CD4-positive, alpha-beta T cell treated with Interleukin-6 at 100 ng/mL for 8 hours (primary cell): ENCODE measurements around the gene EML6.

ENCODE experiments used
- DNase-seq: peaks from one replicate; pipeline ENCODE4 v3.0.0-alpha.2; 2020; ENCODE audit warnings: mixed read lengths, low spot score

Gene EML6

DNA sequence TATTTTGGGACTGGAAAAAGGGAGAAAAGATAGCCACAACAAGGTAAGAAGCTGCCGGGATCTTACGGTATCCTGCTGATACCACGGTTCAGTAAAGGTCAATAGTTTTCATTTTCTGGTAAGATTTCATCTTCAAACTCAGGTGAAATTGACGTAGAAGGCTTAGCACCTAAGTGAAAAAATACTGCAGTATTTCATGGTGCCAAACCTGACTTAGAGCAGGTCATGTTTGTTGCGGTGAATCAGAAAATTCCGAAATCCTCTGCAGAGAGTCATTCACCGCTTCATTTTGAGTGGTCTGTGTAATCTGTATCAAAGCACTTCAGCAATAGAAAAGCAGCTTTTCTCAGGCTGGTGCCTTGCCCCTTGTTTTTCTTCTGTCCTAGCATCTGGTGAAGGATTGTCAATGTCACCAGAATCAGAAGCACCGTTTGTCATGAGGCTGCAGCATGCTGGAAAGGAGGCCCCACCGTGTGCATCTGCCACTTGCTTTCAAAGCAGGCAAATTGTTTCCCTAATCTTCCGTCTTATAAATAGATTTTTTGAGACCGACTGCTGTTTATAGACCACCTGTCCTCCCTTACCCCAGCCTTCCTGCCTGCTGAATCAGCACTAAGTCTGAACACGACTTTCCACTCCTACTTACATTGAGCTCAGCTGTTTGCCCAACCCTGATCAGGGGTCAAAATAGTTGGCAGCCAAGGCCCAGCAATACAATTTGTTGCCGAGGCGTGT is 156.3 kb downstream of the EML6 start:
- DNase-seq, result no peak

DNA sequence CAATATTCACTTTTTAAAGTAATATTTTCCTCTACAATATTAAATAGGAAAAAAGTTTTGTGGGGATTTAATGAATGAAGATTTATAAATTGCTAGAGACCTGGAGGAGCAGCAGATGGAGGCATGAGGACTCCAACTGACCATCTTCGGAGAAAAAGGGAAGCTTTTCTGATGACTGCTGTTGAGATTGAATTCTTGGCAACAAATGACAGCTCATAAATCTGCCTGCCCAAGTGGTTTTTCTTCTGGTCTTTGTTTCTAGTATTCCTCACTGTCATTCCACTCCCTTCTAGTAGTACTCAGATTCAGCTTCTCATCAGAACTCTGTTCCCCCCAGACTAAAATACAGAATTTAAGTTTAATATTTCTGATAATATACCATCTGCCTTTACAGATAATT is 157.0 kb downstream of the EML6 start:
- no peak for DNase-seq

DNA sequence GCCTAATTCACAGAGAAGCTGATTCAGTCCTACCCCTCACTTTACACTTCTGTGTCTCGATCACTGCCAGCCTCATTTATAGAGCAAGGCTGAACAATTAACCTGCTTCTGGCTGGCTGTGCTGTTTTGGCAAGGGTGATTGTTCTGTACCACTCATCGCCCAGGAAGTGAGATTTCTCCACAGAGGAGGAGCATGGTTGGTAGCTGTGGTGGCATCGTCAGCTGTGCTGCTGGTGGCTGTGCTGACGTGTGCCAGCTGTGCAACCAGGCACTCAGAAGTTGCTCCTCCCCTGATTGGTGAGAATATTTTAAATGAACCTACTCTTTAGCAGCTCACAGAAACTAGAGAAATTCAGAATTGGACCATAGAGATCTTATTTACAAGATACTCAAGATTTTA is 158.3 kb downstream of the EML6 start:
- DNase-seq, result no peak

DNA sequence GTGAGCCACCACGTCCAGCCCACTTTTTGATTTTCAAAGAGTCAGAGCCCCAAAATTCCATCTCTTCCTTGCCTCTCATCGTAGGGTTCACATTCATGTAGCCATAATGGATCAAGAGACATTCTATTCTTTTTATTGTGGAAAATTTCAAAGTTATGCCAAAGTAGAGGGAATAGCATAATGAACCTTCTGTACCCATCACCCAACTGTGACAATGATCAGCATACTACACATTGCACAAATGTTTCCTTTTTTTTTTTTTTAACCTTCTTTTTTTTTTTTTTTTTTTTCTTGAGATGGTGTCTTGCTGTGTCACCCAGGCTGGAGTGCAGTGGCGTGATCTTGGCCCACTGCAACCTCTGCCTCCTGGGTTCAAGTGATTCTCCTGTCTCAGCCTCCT is 162.4 kb downstream of the EML6 start:
- no peak for DNase-seq

DNA sequence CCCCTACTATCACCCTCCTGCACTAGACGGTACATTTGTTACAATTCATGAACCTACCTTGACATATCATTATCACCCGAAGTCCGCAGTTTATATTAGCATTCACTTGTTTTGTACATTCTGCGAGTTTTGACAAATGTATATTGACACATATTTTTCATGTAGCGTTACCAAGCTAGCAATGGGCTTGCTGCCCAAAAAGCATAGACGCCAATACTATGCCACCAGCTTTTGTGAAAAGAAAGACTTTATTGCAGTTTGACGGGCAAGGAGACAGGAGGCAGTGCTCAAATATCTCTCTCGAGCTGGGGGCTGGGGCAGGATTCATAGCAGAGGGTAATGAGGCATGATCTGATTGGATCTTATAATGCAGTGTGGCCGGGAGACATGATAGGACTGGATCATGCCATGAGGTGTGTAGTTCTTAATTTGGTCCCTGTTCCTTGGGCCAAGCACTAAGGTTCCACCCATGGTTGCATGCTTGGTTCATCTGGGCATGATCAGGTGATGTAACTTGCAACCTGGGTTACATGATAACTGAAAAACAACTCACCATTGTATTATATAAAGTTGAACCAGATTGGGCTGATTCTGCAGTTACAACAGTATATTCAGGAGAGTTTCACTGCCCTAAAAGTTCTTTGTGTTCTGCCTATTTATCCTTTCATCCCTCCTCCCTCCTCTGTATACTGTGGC is 164.5 kb downstream of the EML6 start:
- no peak for DNase-seq

DNA sequence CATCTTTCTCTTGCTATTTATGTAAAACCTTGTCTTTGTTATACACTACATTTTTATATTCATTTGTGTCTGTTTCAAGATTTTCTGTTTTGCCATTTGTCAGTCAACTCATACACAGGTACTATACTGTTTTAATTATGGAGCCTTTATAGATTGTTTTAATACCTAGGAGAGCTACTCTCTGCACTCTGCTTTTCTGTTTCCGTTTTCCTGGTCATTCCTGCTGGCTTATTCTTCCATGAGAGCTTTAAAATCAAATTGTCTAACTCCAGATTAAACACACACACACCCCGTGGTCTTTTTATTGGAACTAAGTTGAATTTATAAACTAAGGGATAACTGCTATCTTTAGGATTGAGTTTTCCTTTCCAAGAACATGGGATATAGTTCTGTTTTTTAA is 165.6 kb downstream of the EML6 start:
- DNase-seq, result no peak

DNA sequence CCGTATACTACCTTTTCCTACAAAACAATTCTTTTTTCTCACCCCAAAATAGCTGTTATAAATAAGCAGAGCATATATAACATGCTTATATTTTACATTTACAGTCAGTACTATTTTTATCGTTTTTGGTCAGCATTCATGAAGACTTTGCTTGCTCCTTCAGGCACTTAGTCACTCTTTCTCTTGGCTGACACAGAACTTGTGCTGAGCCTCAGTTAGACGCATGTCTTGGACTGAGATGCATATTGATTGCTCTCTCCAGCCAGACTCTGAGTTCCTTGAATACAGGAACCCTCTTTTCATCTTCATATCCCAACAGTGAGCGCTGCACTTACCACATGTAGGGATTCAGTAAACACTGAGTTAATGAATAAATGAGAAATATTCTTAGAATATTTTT is 168.4 kb downstream of the EML6 start:
- DNase-seq, result no peak

DNA sequence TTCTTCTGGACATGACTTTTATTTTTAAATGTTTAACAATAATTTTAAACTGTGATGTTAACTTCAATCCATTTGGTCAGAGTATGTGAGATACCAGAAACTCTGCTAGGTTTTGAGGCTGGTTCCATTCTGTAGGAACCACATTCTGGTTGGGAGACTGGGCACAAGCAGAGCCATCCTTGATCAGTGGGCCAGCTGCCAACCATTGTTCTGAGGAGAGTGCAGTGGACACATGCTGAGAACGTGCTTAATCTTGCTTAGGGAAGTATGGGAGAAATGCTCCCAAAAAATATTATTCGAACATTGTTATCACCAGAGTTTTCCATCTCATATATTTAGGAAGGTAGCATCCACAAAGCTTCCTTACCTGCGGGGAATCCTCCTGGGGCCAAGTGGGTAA is 171.0 kb downstream of the EML6 start:
- DNase-seq, result no peak

DNA sequence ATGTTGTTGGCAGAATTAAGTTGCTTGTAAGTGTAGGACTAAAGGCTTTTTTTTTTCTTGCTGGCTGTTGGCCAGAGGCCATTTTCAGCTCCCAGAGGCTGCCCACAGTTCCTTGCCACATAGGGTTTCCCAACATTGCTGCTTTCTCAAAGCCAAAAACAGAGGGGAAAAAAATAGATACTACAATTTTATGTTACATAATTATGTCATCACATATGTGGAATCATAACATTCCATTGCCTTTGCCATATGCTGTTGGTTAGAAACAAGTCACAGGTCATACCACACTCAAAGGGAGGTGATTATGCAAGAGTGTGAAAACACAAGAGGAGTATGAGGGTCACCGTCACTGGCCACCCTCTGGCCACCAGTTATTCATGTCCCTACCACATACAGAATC is 172.3 kb downstream of the EML6 start:
- no peak for DNase-seq

DNA sequence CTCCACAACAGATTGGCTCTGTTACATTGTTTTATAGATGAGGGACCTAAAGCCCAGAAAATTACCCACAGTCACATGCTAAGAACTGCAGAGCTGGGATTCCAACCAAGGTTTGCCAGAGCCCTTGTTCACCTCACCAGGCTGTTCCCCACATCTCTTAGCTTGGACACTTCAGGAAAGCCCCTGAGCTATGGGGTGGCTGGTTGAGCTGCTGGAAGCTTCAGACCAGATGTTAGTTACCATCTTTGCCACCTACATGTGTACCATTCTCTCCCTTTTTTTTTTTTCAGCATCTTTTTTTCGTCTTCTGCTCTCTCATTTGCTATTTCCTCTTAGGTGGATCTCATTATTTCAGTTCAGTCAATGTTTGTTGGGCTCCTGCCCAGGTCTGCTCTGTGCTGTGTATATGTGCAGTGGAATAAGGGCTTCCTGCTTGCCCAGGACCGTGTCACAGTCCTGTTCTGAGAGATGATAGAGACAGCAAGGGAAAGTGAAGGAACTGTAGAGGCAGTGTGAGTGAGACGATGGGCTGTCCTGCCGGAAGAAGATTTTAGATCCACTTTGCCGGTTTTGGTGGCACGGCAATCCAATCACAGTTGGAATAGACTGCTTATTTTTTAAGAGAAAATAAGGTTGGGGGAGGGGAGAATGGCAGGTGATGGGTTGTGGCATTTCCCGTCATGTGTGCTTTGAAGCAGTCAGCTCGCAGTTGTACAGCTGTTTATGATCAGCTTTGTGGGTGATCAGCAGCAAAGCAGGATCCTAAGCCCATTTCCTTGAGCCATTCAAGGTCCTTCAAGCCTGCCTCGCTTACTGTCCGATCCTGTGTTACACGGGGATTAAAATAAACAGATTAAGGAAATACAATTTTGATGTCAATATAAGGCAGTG is 174.2 kb downstream of the EML6 start:
- peak; percentile 60 for DNase-seq

DNA sequence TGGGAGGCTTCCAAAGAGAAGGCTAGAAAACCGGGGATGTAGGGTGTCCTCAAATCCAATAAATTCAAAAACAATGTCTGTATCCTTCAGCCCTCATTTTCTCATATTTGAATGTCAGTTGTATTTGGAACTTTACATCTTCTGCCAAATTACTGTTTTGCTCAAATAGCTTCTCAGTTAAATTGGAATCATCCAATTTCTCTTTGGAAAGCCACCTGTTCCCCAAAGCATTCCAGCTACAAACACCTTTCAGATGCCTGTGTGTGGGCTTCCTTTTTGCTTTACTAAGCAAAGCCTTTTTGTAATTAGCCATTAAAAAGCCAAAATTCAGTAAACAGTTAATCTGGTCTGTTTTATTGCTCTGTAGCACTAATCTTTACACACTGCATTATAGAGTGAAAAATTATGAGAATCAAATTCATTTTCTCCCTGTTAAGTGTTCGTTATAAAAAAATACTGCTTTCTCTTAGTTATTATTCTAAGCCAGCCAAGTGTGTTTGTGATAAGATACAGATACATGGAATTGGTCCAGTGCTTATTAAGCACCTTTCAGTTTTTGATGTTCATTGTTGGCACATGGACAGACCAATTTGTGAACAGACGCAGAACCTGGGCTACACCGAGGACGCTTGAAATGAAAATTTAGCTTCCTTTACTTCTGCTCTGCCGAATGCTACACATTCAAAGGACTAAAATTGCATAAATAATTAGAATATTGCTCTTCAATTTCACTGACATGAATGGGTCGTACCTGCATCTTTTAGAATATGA is 175.2 kb downstream of the EML6 start:
- no peak for DNase-seq

DNA sequence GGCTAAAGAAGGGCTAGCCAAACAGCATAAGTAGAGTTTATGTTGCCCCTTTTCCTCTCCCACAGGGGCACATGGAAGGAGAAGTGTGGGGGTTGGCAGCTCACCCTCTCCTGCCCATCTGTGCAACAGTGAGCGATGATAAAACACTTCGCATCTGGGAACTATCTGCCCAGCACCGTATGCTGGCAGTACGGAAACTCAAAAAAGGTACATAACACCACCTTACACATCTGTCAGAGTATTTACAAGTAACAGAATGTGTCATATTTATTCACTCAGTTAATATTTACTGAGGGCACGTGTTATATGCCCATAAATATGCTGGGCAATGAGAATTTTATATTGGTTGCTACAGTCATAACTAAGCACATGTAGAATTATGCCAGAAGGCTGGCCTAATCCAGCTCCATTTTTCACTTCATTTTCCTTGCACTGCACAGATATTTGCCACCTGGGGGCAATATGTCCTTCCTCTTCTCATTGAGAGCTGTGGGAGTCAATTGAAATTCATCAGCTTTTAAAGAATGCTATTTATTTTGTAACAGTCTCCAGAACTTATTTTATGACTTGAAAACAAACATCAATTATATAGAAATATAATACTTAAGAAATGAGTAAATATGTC is 176.2 kb downstream of the EML6 start:
- peak; percentile 5 for DNase-seq

DNA sequence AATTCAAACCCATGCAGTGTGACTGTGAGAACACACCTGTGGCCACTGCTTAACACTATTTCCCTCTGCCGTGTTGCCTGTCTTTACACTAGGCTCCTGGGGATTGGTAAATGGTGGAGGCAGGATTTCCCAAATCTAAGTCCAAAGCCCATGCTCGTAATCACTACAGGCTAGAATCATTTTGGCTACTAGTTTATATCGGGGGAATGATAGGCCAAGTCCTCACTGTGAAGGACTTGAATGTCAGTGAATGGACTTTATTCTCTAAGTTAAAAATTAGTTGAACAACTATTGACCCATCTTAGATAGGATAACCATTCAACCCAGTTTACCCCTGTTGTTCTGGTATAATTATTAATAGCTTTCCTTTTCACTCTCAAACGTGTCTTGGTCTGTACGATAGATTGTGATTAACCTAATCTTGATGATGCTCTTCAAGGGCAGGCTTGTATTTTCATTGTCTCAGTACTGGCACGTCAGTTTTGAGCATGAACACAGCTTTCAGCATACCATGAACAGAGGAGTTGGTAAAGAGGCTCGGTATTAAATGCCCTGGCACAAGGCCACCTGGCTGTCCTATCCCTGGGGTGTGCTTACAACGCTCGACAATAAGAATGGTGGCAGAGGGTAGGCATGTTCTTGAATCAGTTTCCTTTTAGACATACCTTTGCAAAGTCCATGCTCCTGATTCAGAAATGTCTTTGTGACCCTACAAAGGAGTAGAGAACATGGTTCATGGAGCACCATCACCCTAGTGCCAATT is 177.9 kb downstream of the EML6 start:
- DNase-seq, result no peak

DNA sequence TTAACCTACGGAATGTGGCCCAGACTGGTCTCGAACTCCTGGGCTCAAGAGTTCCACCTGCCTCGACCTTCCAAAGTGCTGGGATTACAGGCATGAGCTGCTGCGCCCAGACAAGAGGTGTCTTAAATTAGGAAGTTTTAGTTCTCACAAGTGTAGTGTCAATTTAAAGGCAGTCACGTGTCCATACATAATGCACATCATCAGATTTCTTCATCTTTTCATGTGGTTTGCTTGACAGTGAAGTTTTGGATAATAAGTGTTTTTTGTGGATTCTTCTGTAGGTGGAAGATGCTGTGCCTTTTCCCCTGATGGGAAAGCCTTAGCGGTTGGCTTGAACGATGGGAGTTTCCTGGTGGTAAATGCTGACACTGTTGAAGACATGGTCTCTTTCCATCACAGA is 179.3 kb downstream of the EML6 start:
- DNase-seq, result no peak

DNA sequence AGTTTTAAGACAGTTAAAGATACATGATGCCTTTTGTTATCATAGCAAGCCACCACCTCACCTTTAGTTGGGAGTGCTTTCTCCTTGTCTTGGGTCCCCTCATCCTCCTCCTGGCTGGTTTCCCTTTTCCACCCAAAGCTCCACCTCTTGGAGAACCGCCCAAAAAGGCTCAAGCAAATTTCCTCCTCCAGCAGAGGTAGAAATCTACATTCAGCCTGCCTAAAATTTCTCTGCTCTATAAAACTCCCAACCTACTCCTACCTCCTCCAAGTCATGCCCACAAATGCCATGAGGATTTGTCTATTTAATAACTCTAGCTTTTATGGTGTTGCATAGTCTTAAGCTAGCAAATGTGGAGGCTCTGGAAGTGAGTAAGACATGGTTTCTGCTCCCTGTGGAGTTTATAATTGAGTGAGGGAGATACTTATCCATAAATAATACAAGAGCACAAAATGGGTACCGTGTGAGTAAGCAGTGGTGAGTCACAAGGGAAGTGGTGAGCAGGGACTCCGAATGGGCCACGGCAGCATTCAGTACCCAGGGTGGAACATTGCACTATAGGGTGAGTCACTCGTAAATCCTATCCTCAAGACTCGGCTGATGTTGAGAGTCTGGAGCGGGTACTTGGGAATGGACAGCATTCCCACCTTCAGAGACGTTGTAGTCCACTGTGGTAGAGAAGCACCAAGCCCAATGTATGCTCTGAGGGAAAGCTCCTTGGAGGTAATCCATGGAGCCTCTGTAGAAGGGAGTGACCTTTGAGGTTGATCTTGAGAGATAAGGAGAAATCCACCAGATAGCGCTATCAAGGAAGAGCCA is 180.5 kb downstream of the EML6 start:
- peak; percentile 48 for DNase-seq

DNA sequence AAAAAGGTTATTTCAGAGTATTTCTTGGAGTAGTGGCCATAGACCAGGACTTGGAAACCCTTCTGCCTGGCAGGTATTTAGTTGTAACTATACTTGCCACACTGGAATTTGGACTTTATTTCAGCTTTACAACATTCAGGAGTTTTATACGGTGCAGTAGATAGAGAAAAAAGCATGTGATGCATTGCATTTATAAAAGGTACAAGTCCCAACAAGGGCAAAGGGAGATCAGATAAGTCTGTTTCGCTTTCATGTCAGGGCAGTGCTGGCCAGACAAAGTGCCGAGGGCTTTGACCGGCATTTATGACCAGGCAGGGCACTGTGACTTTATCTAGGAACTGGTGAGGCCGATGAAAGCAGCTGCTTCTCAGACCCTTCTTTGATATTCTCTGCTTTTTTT is 181.4 kb downstream of the EML6 start:
- no peak for DNase-seq

DNA sequence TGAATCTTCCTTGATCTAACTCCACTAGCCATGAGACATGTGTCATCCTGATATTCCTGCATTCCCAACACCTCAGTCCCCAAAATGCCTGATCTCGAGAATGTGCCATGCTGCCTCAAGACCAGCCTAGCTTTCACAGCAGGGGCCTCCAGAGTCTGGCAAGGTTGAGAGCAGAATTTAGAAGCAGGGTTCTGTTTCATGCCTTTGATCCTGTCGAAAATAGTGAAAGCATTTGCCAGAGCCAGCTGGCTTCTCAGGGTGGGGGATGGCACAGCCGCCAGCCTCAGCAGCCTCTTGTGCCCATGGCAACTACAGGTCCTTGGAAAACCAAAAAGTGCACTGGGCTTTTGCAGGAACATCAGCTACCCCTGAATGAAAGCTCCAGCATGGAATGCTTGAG is 183.3 kb downstream of the EML6 start:
- no peak for DNase-seq

DNA sequence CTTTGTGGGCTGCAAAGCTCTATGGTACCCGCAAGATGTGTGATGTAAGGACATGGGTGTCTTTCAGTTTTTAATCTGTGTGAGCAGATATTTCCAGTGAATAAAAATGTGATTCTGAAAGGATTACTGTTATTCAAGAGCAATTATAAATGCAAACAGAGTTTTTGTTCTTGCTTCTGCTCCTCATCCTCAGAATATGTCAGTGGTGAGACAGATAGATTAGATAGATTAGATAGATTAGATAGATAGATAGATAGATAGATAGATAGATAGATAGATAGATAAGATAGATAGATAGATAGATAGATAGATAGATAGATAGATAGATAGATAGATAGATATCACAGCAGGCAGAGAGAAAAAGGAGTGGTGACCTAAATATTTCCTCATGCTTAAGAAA is 184.2 kb downstream of the EML6 start:
- DNase-seq, result no peak

DNA sequence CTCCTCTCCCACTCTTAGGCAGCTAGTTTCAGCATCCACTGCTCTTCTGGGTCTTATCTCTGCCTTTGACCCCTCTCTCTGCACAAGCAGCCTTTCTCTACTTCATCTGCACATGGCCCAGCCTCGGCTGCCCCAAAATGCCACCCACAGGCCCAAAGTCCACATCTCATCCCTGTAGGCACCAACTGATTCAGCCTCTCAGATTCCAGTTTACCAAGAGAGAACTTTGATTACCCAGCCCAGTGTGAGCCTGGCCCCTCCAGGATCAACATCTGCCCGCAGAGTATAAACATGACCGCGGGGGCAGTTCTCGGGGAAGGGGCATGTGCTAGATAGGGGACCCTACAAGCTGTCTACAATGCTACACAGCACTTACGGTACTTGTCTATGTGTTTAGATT is 185.1 kb downstream of the EML6 start:
- DNase-seq, result no peak

DNA sequence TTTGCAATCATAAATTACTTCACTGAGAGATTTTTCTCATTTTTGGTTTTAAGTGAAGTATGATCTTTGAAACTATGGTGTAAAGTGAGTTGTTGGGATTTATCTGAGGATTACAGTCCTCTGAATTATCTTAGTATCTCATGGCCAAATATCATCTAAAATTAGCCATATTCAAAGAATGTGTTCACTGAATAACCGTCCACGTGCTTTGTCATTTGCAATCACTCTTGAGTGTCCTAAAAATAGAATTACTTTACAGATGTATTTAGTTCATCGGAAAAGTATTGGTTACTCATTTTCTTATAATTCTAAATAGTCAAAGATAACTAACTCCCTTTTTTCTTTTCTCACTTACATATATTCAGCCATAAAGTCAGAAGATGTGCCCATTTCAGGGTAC is 185.5 kb downstream of the EML6 start:
- DNase-seq, result no peak
